Subcutaneous adipose tissue (tissue), 4 donors: ENCODE results near the gene CLN6. TPM values are rescaled to one million over a fixed set of nuclear protein-coding genes. Genes with fewer than 3 reads are reported as not detected.

Experiments
- CTCF ChIP-seq: fragments of 450-650 bp; IDR thresholded peaks from one replicate; pipeline ENCODE4 v1.5.1; 2016; ENCODE audit warnings: low read depth, mild to moderate bottlenecking, control low read depth, antibody characterized with exemption, moderate library complexity
- total RNA-seq, 4 donors: library from RNA; depleted of rRNA; stranded (reverse); fragments of >200 nt; gene quantifications; one replicate each; pipeline ENCODE4 v1.1.0, GENCODE V29; 2016

CLN6 gene
- total RNA-seq, 4 donors from 2014 or later, result 10.1 to 21.9 (median 17.2) TPM

GRCh38 chr15:68232937-68233336 lies 3.4 kb upstream of the CLN6 start:
- TF ChIP-seq CTCF, result no peak

GRCh38 chr15:68232449-68232848 lies 2.9 kb upstream of the CLN6 start:
- TF ChIP-seq CTCF, result no peak

GRCh38 chr15:68231102-68231818 lies 1.7 kb upstream of the CLN6 start:
- TF ChIP-seq CTCF, result no peak

GRCh38 chr15:68230157-68231100 lies 901 bp upstream of the CLN6 start:
- no peak for TF ChIP-seq CTCF

- TF ChIP-seq CTCF, result no peak
Measured at GRCh38 chr15:68228971-68229385, 550 bp downstream of the CLN6 start.

- TF ChIP-seq CTCF, result no peak
Measured at GRCh38 chr15:68228143-68228970, 1.2 kb downstream of the CLN6 start.
